HG03565 (cell line): ENCODE data around the gene LRFN3.
"Not testable (repeated sequence)": the region's sequence is repeated elsewhere in the genome, so short reads cannot be mapped to it uniquely, and the experiment has no call there.

Experiments used
- ATAC-seq: cut with Tn5 transposase; IDR thresholded peaks from one replicate; pipeline ENCODE4 v1.9.1; 2021; ENCODE audit warnings: mild to moderate bottlenecking, moderate library complexity; ENCODE audit not compliant: unreplicated experiment

LRFN3 gene

GRCh38 chr19:35935911-35936737 lies at the start of gene LRFN3:
Gene LRFN3 (plus strand): TSS chr19:35936374. CDS start chr19:35939426, 3,052 bp downstream.
- no peak for ATAC-seq

- no peak for ATAC-seq
Observed at GRCh38 chr19:35887197-35887596, 49.0 kb upstream of the LRFN3 start.

GRCh38 chr19:35888398-35888797 lies 47.8 kb upstream of the LRFN3 start:
- ATAC-seq: no peak

GRCh38 chr19:35889370-35890112 lies 46.6 kb upstream of the LRFN3 start:
- ATAC-seq: no peak

- ATAC-seq: no peak
Observed at GRCh38 chr19:35890113-35890650, 46.0 kb upstream of the LRFN3 start.

- ATAC-seq: not testable (repeated sequence)
Observed at GRCh38 chr19:35891819-35892218, 44.4 kb upstream of the LRFN3 start.

GRCh38 chr19:35894342-35894741 lies 41.8 kb upstream of the LRFN3 start:
- no peak for ATAC-seq

- no peak for ATAC-seq
Observed at GRCh38 chr19:35895911-35896642, 40.1 kb upstream of the LRFN3 start.

GRCh38 chr19:35896643-35897040 lies 39.5 kb upstream of the LRFN3 start:
- ATAC-seq: no peak

GRCh38 chr19:35897706-35898451 lies 38.3 kb upstream of the LRFN3 start:
- ATAC-seq: no peak

- no peak for ATAC-seq
Observed at GRCh38 chr19:35898499-35898809, 37.7 kb upstream of the LRFN3 start.

- peak; percentile 30 for ATAC-seq
Observed at GRCh38 chr19:35899547-35900214, 36.5 kb upstream of the LRFN3 start.

GRCh38 chr19:35901055-35901644 lies 35.0 kb upstream of the LRFN3 start:
- no peak for ATAC-seq

GRCh38 chr19:35901854-35902661 lies 34.1 kb upstream of the LRFN3 start, which contains the start of gene HCST:
Gene HCST (plus strand): TSS chr19:35902529. CDS start chr19:35902594, 65 bp downstream.
- no peak for ATAC-seq

GRCh38 chr19:35902870-35903475 lies 33.2 kb upstream of the LRFN3 start:
- ATAC-seq: no peak

- peak; percentile 36 for ATAC-seq
Observed at GRCh38 chr19:35903550-35904179, 32.5 kb upstream of the LRFN3 start.

- ATAC-seq: no peak
Observed at GRCh38 chr19:35904311-35905068, 31.7 kb upstream of the LRFN3 start.
